KMS-11 (cell line): ENCODE measurements around the gene OXCT1.

Experiments
- H2AFZ ChIP-seq: fragments of 200-600 bp; sonication (generic); 2 replicates; pipeline ENCODE4 v1.6.1; 2016; ENCODE audit warnings: antibody characterized with exemption, mixed run types, low read depth
- H3K27ac ChIP-seq: fragments of 200-600 bp; sonication (generic); 2 replicates; pipeline ENCODE4 v1.6.1; 2016; ENCODE audit warnings: mild to moderate bottlenecking, mixed run types
- H3K27me3 ChIP-seq: fragments of 200-600 bp; sonication (generic); 2 replicates; pipeline ENCODE4 v1.6.1; 2017; ENCODE audit warnings: mild to moderate bottlenecking, low read depth, mixed run types, moderate library complexity; ENCODE audit not compliant: insufficient read depth
- H3K36me3 ChIP-seq: fragments of 200-600 bp; sonication (generic); 2 replicates; pipeline ENCODE4 v1.6.1; 2017; ENCODE audit warnings: mild to moderate bottlenecking, mixed run types; ENCODE audit not compliant: insufficient read depth
- H3K4me1 ChIP-seq: fragments of 200-600 bp; sonication (generic); 2 replicates; pipeline ENCODE4 v1.6.1; 2016; ENCODE audit warnings: mild to moderate bottlenecking, low read depth, mixed run types; ENCODE audit not compliant: poor library complexity, severe bottlenecking
- H3K4me2 ChIP-seq: fragments of 200-600 bp; sonication (generic); 2 replicates; pipeline ENCODE4 v1.7.0; 2016; ENCODE audit warnings: mild to moderate bottlenecking, mixed run types
- H3K4me3 ChIP-seq: fragments of 200-600 bp; sonication (generic); IDR thresholded peaks from 2 replicates; pipeline ENCODE4 v1.6.1; 2017; ENCODE audit warnings: low read depth, low read length, mixed read lengths; ENCODE audit not compliant: insufficient read depth
- H3K79me2 ChIP-seq: fragments of 200-600 bp; sonication (generic); 2 replicates; pipeline ENCODE4 v1.6.1; 2016; ENCODE audit warnings: low read depth, mixed run types; ENCODE audit not compliant: insufficient read depth
- H3K9ac ChIP-seq: fragments of 200-600 bp; sonication (generic); 2 replicates; pipeline ENCODE4 v1.6.1; 2016; ENCODE audit warnings: mild to moderate bottlenecking, mixed run types
- H4K20me1 ChIP-seq: fragments of 200-600 bp; sonication (generic); 2 replicates; pipeline ENCODE4 v1.6.1; 2016; ENCODE audit warnings: mild to moderate bottlenecking, mixed run types; ENCODE audit not compliant: insufficient read depth
- CTCF ChIP-seq: fragments of 200-600 bp; sonication (generic); conservative IDR thresholded peaks from 2 replicates; pipeline ENCODE4 v1.6.1; 2017; ENCODE audit warnings: low read depth, mild to moderate bottlenecking, antibody characterized with exemption, low read length, moderate library complexity, mixed read lengths

OXCT1 gene

GRCh38 chr5:41858890-41859289 lies 11.3 kb downstream of the OXCT1 start:
- Histone ChIP-seq H3K27me3 (no peaks in the 10 kb centered on the region), H3K27ac (peak overlapping the region; percentile 14; the same call in 1 of the 2 replicates), H3K36me3 (no peaks in the 10 kb centered on the region)

GRCh38 chr5:41857989-41858388 lies 12.2 kb downstream of the OXCT1 start:
- Histone ChIP-seq H3K79me2 (peaks cover 1% of the 10 kb centered on the region; the same call in 1 of the 2 replicates), H2AFZ (no peak overlapping the region), H3K4me2 (no peak overlapping the region), H3K36me3 (no peaks in the 10 kb centered on the region), H3K4me3 (no peak overlapping the region), H3K27ac (no peak overlapping the region), H3K4me1 (peaks cover 15% of the 10 kb centered on the region), H3K27me3 (no peaks in the 10 kb centered on the region), H4K20me1 (no peaks in the 10 kb centered on the region), H3K9ac (no peak overlapping the region)
- TF ChIP-seq CTCF: no peak

More at GRCh38 chr5:41858890-41859289, 11.3 kb downstream of the OXCT1 start:
- no peak overlapping the region for H3K4me3 ChIP-seq
- no peak overlapping the region for H2AFZ ChIP-seq
- no peaks in the 10 kb centered on the region for H4K20me1 ChIP-seq
- peak overlapping the region; percentile 20; the same call in 1 of the 2 replicates for H3K4me2 ChIP-seq
- peaks cover 21% of the 10 kb centered on the region for H3K4me1 ChIP-seq
- no peak for TF ChIP-seq CTCF
- H3K9ac ChIP-seq: no peak overlapping the region
- H3K79me2 ChIP-seq: peaks cover 10% of the 10 kb centered on the region

GRCh38 chr5:41856644-41857491 lies 13.4 kb downstream of the OXCT1 start:
- Histone ChIP-seq H3K9ac (no peak overlapping the region), H4K20me1 (no peaks in the 10 kb centered on the region), H3K36me3 (no peaks in the 10 kb centered on the region), H3K4me3 (no peak overlapping the region), H3K27ac (no peak overlapping the region), H3K79me2 (no peaks in the 10 kb centered on the region; the same call in 1 of the 2 replicates), H2AFZ (no peak overlapping the region), H3K4me1 (peaks cover 15% of the 10 kb centered on the region), H3K4me2 (no peak overlapping the region), H3K27me3 (no peaks in the 10 kb centered on the region)
- peak; percentile 90 for TF ChIP-seq CTCF

- Histone ChIP-seq H3K9ac (no peak overlapping the region), H2AFZ (no peak overlapping the region), H3K4me3 (no peak overlapping the region), H3K79me2 (no peaks in the 10 kb centered on the region), H4K20me1 (no peaks in the 10 kb centered on the region), H3K27ac (no peak overlapping the region), H3K36me3 (0 out of 2 replicates have a peak, but pooled peaks cover 6% of the 10 kb centered on the region), H3K4me2 (no peak overlapping the region), H3K27me3 (no peaks in the 10 kb centered on the region), H3K4me1 (no peaks in the 10 kb centered on the region)
- TF ChIP-seq CTCF: no peak
Measured at GRCh38 chr5:41852293-41852692, 17.9 kb downstream of the OXCT1 start.
